GM03348 (cell line): Measurements from ENCODE around the gene STAT5B.

ENCODE experiments used
- DNase-seq: peaks from one replicate; pipeline ENCODE4 v3.0.0; 2012; ENCODE audit warnings: low spot score

STAT5B gene

GRCh38 chr17:42284566-42284965 is 8.4 kb upstream of the STAT5B start:
- no peak for DNase-seq

- no peak for DNase-seq
These were observed 7.8 kb upstream of the STAT5B start for GRCh38 chr17:42284024-42284369.

- no peak for DNase-seq
These were observed 7.2 kb upstream of the STAT5B start for GRCh38 chr17:42283241-42284023.

- DNase-seq: no peak
These were observed 6.4 kb upstream of the STAT5B start for GRCh38 chr17:42282478-42283080.

- no peak for DNase-seq
These were observed 5.4 kb upstream of the STAT5B start for GRCh38 chr17:42281571-42282096.

GRCh38 chr17:42279776-42280630 is 3.8 kb upstream of the STAT5B start:
- no peak for DNase-seq

DNA sequence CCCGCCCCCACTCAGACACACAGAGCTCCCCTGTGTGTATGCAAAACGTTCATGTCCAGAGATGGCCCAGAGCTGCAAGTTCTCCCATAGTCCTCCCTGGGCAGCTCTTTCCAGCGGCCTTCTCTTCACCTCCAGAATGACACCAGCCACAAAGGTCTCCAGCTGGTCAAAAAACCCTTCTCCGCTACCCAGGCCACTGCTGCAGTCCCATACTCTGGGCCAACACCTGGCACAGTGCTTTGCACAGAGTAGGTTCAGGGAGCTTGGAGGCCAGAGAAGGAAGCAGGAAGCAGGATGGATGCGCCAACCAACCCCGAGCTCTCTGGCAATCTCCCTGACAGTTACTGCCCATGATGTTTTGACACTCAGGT is 1.1 kb upstream of the STAT5B start:
- DNase-seq: no peak

GRCh38 chr17:42276609-42277341 is 584 bp upstream of the STAT5B start:
- peak; percentile 79 for DNase-seq

DNA sequence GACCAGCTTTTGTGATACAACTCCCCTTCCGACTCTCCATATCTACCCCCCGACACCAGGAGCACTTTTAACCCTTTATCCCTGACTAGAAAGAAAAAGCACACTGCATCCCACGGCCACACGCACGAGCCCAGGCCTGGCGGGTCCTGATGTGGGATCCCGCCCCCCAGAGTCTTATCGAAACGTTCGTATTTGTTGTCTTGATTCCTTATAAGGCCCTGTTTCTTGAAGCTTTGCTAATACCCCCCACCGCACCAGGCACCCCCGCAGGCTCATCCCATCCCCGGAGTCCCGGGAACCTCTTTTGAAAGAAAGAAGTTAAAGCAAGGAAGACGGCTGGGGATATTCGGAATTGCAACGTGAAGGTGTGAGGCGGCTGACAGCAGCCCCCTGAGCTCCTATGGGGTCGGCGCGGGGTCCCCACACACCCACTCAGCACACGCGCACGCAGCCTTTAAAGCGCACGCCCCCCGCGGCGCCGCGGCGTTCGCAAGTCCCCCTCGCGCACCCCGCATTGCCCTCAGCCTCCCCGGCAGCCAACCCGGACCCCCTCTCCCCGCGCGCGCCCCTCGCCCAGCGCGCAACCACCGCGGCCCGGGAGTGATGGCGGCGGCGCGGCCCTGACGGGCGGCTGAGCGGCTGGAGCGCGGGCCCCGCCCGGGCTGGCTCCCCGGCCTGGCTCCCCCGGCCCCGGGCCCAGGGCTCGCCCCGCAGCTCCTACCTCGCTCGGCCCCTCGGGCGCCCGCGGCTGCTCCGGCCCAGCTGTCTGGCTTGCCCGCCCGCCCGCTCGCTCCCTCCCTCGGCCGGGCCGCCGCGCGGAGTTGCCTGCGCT is 448 bp downstream of the STAT5B start:
- peak; percentile 56 for DNase-seq

DNA sequence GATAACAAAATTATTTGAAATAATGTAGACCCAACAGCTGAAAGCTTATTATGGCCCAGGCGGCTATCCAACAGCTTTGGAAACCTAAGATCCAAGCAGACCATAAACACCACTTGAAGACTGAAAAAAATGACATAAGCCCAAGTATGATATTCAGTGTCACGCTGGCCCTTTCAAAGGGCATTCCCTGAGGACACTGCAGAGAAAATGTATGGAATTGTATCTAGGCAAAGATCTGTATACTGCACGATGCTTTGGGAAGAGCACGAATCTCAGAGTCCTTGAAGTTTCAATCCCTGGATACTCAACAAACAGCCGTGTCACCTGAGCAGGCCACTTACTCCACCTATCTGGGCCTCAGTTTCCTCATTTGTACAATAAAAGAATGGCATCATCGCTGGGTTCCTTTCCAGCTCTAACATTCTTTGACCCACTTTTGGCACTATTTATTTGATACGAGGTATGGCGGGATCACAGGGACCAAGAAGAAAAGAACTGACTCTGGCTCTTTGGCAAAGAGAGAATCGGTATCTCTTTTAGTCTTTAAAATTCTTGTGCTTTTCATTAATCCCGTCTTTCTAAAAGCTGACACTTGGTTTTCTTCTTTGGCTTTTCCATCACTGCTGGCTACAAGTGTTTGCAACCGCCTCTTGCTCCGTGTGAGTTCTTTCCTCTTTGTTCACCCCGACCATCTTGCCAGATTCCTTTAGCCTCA is 1.2 kb downstream of the STAT5B start:
- no peak for DNase-seq

DNA sequence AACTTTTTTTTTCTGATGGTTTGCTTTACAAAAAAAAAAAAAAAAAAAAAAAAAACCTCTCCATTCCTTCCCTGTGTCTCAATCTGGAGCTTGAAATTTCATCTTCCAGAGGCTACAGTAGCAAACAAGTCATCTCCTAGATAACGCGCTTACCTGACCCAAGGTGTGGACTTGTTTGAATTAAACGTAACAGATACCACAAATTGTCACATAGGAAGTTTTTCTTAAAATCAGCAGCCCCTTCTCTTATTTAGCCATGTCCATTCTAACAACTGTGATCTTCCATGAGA is 2.0 kb downstream of the STAT5B start:
- no peak for DNase-seq

GRCh38 chr17:42273474-42274252 is 2.5 kb downstream of the STAT5B start:
- DNase-seq: no peak

GRCh38 chr17:42272162-42272907 is 3.9 kb downstream of the STAT5B start:
- DNase-seq: no peak

- DNase-seq: no peak
These were observed 4.5 kb downstream of the STAT5B start for GRCh38 chr17:42271779-42272035.

DNA sequence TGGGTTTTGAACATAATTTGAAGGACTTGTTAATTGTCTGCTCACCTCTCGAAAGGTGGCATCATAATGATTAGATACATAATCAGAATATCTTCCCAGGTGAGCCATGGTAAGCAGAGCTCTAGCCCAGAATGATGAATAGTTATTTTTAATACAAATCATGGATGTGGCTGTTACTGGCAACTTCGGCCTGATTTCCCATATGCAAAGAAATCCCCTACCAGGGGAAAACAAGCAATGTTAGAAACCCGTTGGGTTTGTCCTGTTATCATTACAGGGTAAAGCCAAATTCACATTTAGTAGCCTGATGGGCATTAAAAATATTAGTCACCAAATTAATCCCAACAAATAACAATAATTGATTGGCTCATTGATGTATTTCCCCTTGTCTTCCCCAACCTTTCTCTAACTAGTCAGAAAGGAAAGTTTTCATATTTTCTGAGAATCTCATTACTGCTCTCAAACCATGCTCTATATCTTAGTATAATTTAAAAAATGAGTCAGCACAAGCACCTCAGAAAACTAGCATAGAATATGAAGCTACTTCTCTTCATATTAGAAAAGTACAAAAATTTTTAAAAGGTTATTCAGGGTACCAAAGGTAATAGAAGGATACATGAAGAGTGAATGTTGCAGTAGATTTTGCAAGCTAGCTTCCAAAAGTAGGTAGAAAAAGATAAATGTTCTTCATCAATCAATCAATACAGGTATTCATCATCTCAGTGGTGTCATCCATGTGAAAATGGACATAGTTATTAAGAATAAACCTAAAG is 5.0 kb downstream of the STAT5B start:
- no peak for DNase-seq

DNA sequence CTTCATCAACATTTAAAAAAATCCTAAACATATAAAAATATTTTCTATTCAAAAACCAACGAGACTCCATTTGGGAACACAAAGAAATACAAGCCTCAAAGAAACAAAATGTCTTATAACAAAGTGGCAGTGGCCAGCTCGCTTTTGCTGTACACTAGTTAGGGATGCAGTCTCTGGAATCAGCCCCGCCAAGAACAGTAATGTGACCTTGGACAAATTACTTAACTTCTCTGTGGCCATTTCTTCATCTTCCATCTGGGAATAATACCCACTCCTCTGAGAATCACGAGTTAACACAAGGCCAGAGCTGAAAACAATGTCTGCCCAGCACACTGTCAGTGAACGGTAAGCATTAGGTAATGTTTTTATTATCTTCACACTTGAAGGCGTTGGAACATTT is 5.6 kb downstream of the STAT5B start:
- DNase-seq: no peak

- no peak for DNase-seq
These were observed 6.0 kb downstream of the STAT5B start for GRCh38 chr17:42270170-42270535.

- DNase-seq: no peak
These were observed 8.0 kb downstream of the STAT5B start for GRCh38 chr17:42268236-42268635.
